Measurements from ENCODE around the gene ATXN7L1. TPM values are rescaled to one million over a fixed set of nuclear protein-coding genes. Genes with fewer than 3 reads are reported as not detected.

Gene ATXN7L1
- total RNA-seq, 5 donors from 2014 or later (not counting 1 experiment from before 2014, with no cell fraction given), result 42.3 to 54.7 (median 47.4) TPM

- Mint-ChIP-seq H3K4me1 (no peaks in the 10 kb centered on the region), H3K36me3 (peaks cover 44% of the 10 kb centered on the region), H3K27me3 (no peaks in the 10 kb centered on the region), H3K4me3 (no peak overlapping the region), H3K9me3 (no peaks in the 10 kb centered on the region), H3K27ac (no peak overlapping the region)
- ChIA-PET CTCF (no interaction called here), POLR2A (no interaction called here)
- H3K4me1 ChIP-seq (ENCODE audit: control insufficient read depth in 1 of 2, extremely low read depth in 1 of 2, insufficient read depth in 2 of 2, low read length in 2 of 2), result no peaks in the 10 kb centered on the region
- H3K27me3 ChIP-seq (replicated peaks in 1 of 2; ENCODE audit: control insufficient read depth in 2 of 2, extremely low read depth in 1 of 2, insufficient read depth in 2 of 2, low read length in 1 of 2), result no peaks in the 10 kb centered on the region
- H3K9me3 ChIP-seq, result no peaks in the 10 kb centered on the region
- no peak overlapping the region for H3K27ac ChIP-seq (ENCODE audit: low read length)
- DNase-seq (no peak), ATAC-seq (replicated peaks in 1 of 4) (no peak)
- H3K36me3 ChIP-seq (ENCODE audit: control insufficient read depth in 2 of 2, extremely low read depth in 1 of 2, insufficient read depth in 1 of 2, low read length in 1 of 2), result peaks cover 36 to 56% of the 10 kb centered on the region in 2 donors
- H3K4me3 ChIP-seq (ENCODE audit: control insufficient read depth in 1 of 2, extremely low read depth in 1 of 2, low read length in 1 of 2), result no peak overlapping the region
- 97% methylated on average over 31 of the region's 32 CpGs for WGBS (ENCODE audit: insufficient coverage)
Measured at GRCh38 chr7:105613611-105614330, 262.6 kb downstream of the ATXN7L1 start.

- H3K4me1 Mint-ChIP-seq, result no peaks in the 10 kb centered on the region
- H3K4me3 Mint-ChIP-seq, result no peak overlapping the region
- Histone ChIP-seq H3K4me3 (ENCODE audit: control insufficient read depth in 1 of 2, extremely low read depth in 1 of 2, low read length in 1 of 2) (no peak overlapping the region), H3K27ac (ENCODE audit: low read length) (no peak overlapping the region), H3K36me3 (ENCODE audit: control insufficient read depth in 2 of 2, extremely low read depth in 1 of 2, insufficient read depth in 1 of 2, low read length in 1 of 2) (peaks cover 29 to 46% of the 10 kb centered on the region in 2 donors), H3K9me3 (no peaks in the 10 kb centered on the region), H3K27me3 (replicated peaks in 1 of 2; ENCODE audit: control insufficient read depth in 2 of 2, extremely low read depth in 1 of 2, insufficient read depth in 2 of 2, low read length in 1 of 2) (no peaks in the 10 kb centered on the region), H3K4me1 (ENCODE audit: control insufficient read depth in 1 of 2, extremely low read depth in 1 of 2, insufficient read depth in 2 of 2, low read length in 2 of 2) (no peaks in the 10 kb centered on the region)
- H3K27me3 Mint-ChIP-seq, result no peaks in the 10 kb centered on the region
- CTCF ChIA-PET, result no interaction called here
- POLR2A ChIA-PET, result no interaction called here
- DNase-seq (no peak), ATAC-seq (replicated peaks in 1 of 4) (no peak)
- WGBS (ENCODE audit: insufficient coverage), result 98% methylated on average over 7 of the region's 9 CpGs
- no peaks in the 10 kb centered on the region for H3K9me3 Mint-ChIP-seq
- peaks cover 39% of the 10 kb centered on the region for H3K36me3 Mint-ChIP-seq
- H3K27ac Mint-ChIP-seq, result no peak overlapping the region
Measured at GRCh38 chr7:105612806-105613205, 263.6 kb downstream of the ATXN7L1 start.

DNA sequence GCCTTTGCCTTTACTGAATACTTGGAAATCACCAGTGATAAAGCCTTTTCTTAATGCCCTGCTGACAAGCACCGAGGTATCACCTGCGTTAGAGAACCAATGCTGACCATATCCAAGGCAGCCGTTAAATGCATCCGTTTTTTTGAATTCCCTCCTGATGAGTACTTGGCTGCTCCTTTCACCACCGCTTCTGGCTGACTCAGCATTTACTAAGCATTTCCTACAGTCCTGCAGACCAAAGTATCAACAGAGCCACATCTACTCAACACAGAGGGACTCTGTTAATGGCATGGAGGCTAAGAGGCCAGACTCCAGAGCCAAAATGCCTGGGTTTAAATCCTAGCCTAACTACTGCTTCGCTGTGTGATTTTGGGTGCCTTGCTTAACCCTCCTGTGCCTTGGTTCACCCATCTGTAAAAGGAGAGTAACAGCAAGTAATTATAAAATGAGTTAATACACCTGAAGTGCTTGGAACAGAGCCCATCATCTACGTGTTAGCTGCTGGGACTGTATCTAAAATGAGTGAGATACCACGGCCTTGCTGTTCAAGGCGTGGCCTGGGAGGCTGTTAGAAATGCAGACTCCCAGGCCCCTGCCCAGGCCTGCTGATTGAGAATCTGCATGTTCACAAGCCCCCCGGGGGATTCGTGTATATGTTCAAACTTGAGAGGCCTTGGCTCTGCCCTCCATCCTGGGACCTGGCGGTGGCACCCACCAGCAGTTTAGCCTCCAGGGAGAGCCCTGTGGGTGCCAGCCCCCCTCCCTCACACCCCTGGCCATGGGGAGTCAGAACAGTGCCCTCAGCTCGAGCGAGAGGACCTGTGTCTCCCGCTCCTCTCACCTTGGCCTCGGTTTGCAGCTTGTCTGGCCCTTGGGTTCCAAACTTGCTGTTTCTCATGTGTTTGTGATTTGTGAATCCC lies 264.3 kb downstream of the ATXN7L1 start:
- DNase-seq, result no peak
- Histone ChIP-seq H3K4me1 (ENCODE audit: control insufficient read depth in 1 of 2, extremely low read depth in 1 of 2, insufficient read depth in 2 of 2, low read length in 2 of 2) (no peaks in the 10 kb centered on the region), H3K9me3 (no peaks in the 10 kb centered on the region), H3K4me3 (ENCODE audit: control insufficient read depth in 1 of 2, extremely low read depth in 1 of 2, low read length in 1 of 2) (no peak overlapping the region), H3K27ac (ENCODE audit: low read length) (no peak overlapping the region), H3K27me3 (replicated peaks in 1 of 2; ENCODE audit: control insufficient read depth in 2 of 2, extremely low read depth in 1 of 2, insufficient read depth in 2 of 2, low read length in 1 of 2) (no peaks in the 10 kb centered on the region), H3K36me3 (ENCODE audit: control insufficient read depth in 2 of 2, extremely low read depth in 1 of 2, insufficient read depth in 1 of 2, low read length in 1 of 2) (peaks cover 24 to 40% of the 10 kb centered on the region in 2 donors)
- ATAC-seq (replicated peaks in 1 of 4), result no peak
- ChIA-PET POLR2A (no interaction called here), CTCF (no interaction called here)
- Mint-ChIP-seq H3K36me3 (peaks cover 44% of the 10 kb centered on the region), H3K27me3 (no peaks in the 10 kb centered on the region), H3K9me3 (no peaks in the 10 kb centered on the region), H3K4me3 (no peak overlapping the region), H3K4me1 (no peaks in the 10 kb centered on the region), H3K27ac (no peak overlapping the region)
- 93% methylated on average over 11 of the region's 16 CpGs for WGBS (ENCODE audit: insufficient coverage)

DNA sequence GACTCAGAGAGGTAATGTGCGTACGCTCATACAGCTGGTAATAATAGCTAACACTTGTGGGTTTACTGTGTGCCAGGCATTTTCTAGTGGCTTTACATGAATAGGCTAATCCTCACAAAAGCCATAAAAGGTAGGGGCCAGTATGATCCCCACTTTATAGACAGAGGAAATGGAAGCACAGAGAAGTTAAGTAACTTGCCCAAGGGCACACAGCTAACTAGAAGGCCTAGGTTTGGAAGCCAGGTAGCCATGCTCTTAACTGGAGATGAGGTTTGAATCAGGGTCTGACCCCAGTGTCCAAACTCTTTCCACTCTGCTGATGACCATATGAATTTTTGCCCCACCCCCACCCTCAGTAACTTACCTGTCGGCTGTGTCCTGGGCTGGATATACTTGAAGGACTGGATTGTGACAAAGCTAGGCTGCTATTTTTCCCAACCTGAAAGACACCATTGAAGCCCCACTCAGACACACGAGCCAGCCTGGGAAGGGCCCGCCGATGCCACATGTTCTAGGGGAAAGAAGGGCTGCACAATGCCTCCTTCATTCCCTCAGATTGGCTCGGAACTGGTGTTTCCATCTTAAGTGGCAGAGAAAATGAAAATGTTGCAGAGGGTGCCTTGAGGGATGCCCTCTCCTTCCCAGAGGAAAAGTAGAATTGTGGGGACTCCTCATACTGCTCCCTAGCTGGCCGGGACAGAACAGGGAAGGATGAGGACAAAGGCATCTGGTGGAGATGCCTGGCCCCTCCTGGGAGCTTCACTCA lies 266.1 kb downstream of the ATXN7L1 start:
- no CpG with 5 or more reads among the region's 8 CpGs for WGBS (ENCODE audit: insufficient coverage)
- Mint-ChIP-seq H3K9me3 (no peaks in the 10 kb centered on the region), H3K27ac (no peak overlapping the region), H3K36me3 (peaks cover 35% of the 10 kb centered on the region), H3K27me3 (no peaks in the 10 kb centered on the region), H3K4me3 (no peak overlapping the region), H3K4me1 (no peaks in the 10 kb centered on the region)
- ATAC-seq (replicated peaks in 1 of 4), result no peak
- DNase-seq, result no peak
- H3K27me3 ChIP-seq (replicated peaks in 1 of 2; ENCODE audit: control insufficient read depth in 2 of 2, extremely low read depth in 1 of 2, insufficient read depth in 2 of 2, low read length in 1 of 2), result no peaks in the 10 kb centered on the region
- H3K4me3 ChIP-seq (ENCODE audit: control insufficient read depth in 1 of 2, extremely low read depth in 1 of 2, low read length in 1 of 2), result no peak overlapping the region
- ChIA-PET CTCF (no interaction called here), POLR2A (interaction anchor here in 1 of 2 donors (0.5 kb wide), 1 partner anchor 655 kb away, joined by 4 read pairs; no protein-coding TSS in a partner anchor)
- H3K27ac ChIP-seq (ENCODE audit: low read length), result no peak overlapping the region
- H3K36me3 ChIP-seq (ENCODE audit: control insufficient read depth in 2 of 2, extremely low read depth in 1 of 2, insufficient read depth in 1 of 2, low read length in 1 of 2), result peaks cover 21 to 28% of the 10 kb centered on the region in 2 donors
- H3K9me3 ChIP-seq, result no peaks in the 10 kb centered on the region
- no peaks in the 10 kb centered on the region for H3K4me1 ChIP-seq (ENCODE audit: control insufficient read depth in 1 of 2, extremely low read depth in 1 of 2, insufficient read depth in 2 of 2, low read length in 2 of 2)

GRCh38 chr7:105602325-105603305 lies 273.8 kb downstream of the ATXN7L1 start:
- Histone ChIP-seq H3K9me3 (no peaks in the 10 kb centered on the region), H3K36me3 (ENCODE audit: control insufficient read depth in 2 of 2, extremely low read depth in 1 of 2, insufficient read depth in 1 of 2, low read length in 1 of 2) (no peaks in the 10 kb centered on the region), H3K27ac (ENCODE audit: low read length) (no peak overlapping the region), H3K4me3 (ENCODE audit: control insufficient read depth in 1 of 2, extremely low read depth in 1 of 2, low read length in 1 of 2) (no peak overlapping the region), H3K27me3 (replicated peaks in 1 of 2; ENCODE audit: control insufficient read depth in 2 of 2, extremely low read depth in 1 of 2, insufficient read depth in 2 of 2, low read length in 1 of 2) (no peaks in the 10 kb centered on the region), H3K4me1 (ENCODE audit: control insufficient read depth in 1 of 2, extremely low read depth in 1 of 2, insufficient read depth in 2 of 2, low read length in 2 of 2) (no peaks in the 10 kb centered on the region)
- H3K27me3 Mint-ChIP-seq, result peaks cover 0 to 9% of the 10 kb centered on the region in 2 donors
- no peaks in the 10 kb centered on the region for H3K4me1 Mint-ChIP-seq
- no peak overlapping the region for H3K27ac Mint-ChIP-seq
- CTCF ChIA-PET, result no interaction called here
- WGBS (ENCODE audit: insufficient coverage), result 91% methylated on average over 4 of the region's 19 CpGs
- no peak for ATAC-seq (replicated peaks in 1 of 4)
- H3K9me3 Mint-ChIP-seq, result no peaks in the 10 kb centered on the region
- H3K4me3 Mint-ChIP-seq, result no peak overlapping the region
- DNase-seq, result no peak
- POLR2A ChIA-PET, result interaction anchor here in 1 of 2 donors (0.6 kb wide), 1 partner anchor 682 kb away, joined by 5 read pairs; the partner anchor contains the start of gene NAMPT
- H3K36me3 Mint-ChIP-seq, result peaks cover 8% of the 10 kb centered on the region

Measured in T-cell (primary cell).